ENCODE data around the gene HHAT.

Gene HHAT
- 8.0 to 16.6 (median 13.4) reads per million in 4 donors for total RNA-seq

- DNase-seq = peak; percentile 24 to 56 (median 36)
Observed at GRCh38 chr1:210328746-210329503, at the start of gene HHAT. HHAT (plus strand) TSS chr1:210328902; CDS start chr1:210348976, 20,074 bp downstream.

GRCh38 chr1:210280221-210280620, 48.5 kb upstream of the HHAT start:
- DNase-seq = no peak

DNA sequence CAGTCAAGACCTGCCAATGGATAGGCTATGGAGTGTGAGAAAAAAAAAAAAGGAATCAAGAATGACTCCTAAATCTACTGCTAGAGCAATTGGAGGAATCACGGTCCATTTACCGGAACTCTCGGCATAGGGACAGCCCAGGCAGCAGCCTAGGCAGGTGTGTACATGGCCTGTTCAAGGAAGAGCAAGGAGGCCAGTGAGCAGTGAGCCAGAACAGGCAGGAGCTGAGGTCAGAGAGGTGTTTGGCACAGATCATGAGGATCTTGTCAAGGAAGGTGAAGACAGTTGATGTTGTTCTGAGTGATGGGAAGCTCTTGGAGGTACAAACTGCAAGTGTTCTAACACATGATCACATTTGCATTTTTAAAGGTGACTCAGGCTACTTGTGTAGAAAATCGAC, 40.6 kb upstream of the HHAT start:
- no peak for DNase-seq

DNA sequence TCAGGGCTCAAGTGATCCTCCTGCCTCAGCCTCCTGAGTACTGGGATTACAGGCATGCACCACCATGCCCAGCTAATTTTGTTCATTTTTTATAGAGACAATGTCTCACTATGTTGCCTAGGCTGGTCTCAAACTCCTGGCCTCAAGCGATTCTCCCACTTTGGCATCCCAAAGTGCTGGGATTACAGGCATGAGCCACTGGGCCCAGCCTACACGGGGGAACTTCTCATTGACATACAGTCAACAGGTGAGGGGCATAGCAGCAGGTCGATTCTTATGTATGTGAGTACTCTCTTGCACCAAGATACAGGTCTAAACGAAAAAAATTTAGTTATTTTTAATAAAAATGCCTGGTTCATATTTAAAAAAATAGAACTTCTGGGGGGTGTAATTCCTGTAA, 39.5 kb upstream of the HHAT start:
- DNase-seq = no peak

- no peak for DNase-seq
Observed at GRCh38 chr1:210291081-210291764, 37.5 kb upstream of the HHAT start.

- no peak for DNase-seq
Observed at GRCh38 chr1:210291786-210292230, 36.9 kb upstream of the HHAT start.

DNA sequence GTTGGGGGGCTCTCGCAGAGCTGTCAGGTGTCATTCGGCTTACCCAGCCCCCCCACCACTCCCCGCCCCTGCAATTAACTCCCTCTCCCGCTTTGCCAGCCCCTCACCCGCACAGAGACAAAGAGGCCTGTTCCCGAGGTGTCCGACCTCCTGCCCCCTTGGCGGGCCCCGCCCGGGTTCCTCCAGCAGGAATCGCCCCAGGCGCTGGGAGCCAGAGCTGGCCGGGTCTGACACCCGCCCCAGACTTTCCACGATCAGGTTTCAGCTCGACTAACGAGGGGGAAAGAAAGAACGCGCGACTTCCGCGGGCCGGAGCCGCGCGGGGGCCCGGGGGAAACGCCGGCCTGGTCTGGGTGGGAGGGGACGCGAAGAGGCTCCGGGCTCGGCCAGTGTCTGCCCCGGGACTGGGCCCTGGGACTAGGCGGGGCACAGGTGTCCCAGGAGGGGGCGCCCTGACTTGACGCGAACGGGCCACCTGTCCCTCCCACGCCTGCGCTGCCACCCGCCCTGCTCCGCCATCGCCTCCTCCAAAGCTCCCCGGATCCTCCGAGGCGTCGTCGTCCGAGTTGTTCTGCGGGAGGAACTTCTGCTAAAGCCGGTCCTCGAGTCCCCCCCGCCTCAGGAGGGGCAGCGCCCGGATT, 36.4 kb upstream of the HHAT start:
- DNase-seq = peak in 2 of 5 donors; percentile 2 to 3

DNA sequence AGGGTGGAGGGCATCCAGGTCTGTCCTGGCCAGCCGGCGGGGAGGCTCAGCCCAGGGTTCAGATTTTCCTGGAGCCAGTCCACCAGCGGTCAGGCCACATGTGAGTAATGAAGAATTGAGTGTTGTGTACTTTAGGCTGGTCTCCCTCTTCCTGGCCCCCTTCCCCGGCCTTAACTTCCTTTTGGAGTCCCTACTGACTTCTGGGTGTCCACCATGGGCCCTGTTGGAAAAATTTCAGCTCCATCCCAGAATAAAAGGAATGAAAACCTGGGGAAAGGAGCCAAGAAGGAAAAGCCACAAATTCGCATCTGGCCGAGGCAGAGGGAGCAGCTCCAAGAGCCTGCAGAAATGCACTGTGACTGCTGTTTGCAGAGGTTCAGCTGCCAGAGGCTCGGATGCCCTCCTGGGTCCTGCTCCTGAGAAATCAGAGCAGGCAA, 35.5 kb upstream of the HHAT start:
- DNase-seq = no peak

DNA sequence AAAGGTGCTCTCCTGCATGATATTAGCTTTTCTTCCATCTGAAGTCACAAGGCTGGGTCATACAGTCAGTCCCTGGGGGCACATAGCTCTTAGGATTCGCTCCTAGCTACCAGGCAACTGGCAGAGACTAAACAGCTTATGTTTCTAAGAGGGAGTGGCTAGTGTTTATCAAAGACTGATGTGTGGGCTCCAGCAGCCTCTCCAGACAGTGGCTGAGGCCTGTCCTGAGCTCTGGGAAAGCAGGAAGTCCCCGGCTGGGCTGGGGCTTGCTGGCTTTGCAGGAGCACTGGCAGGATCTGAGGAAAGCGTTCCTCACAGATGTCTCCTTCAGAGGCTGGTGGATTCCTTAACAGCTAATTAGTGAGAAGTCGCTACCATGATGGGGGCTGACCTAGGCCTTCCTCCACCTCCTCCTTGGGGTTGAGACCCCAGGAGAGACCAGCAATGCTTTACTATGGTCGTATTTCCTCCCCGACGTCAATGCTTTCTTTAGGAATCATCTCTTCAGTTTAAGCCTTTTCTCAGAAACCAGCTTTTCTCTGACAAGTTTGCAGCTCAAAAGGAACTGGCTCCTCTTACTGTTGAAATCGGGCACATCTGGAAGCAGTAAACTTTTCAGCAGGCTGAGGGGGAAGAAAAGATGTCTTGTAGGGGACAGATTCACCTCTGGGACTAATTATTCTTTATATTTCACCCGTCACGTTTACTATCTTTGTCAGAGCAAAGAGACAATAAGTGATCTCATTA, 33.5 kb upstream of the HHAT start:
- DNase-seq = no peak

DNA sequence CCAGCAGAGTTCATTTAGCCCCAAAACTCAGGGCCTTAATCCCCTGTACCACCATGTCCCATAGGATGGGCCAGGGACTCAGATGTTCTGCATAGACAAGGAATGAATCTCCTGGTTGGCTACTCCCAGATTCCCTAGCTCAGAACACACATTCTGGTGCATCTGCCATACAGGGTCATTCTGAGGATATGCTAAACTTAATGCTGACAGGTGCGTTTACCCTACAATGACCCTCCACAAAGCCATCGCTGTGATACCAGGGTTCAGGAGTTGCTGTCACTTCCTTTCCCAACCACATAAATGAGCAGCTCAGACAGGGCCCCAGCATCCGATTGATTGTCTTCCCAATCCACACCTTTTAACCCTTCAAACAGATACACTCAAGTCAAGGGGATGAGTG, 32.0 kb upstream of the HHAT start:
- DNase-seq = no peak

- DNase-seq = no peak
Observed at GRCh38 chr1:210298296-210298695, 30.4 kb upstream of the HHAT start.

DNA sequence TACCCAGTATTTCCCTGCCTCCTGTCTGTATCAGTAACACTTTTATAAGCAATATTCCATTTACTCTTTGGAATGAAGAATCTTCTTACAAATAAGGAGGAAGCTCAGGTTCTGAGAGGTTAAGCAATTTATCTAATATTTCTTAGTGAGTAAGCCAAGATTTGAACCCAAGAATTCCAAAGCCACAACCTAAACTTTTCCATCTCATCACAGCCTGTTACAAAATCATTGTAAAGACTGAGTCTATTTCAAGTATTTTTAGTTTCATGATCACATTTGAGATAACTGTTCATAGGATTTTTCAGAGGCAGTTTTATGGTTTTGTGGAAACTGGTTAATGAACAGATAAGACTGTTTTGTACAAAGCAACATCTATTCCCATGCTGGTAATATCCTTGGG, 29.8 kb upstream of the HHAT start:
- no peak for DNase-seq

DNA sequence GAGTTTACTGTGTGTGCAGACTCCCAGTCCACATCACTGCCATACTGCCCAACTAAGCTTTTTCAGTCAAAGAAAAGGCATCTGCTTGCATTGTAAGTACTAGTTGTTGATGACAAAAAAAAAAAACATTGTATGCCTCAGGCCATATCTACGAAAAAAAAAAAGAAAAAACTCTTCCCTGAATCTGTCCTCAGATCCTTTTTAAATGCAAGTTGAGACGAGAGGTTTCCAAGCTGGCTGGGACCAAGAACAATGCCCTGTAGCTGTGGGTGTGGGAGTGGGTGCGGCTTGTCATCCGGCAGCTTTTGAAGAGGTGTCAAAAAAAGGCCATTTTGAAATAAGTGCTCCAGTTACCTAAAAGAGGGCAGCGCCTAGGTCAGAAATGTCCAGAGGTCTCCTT, 29.2 kb upstream of the HHAT start:
- DNase-seq = no peak

DNA sequence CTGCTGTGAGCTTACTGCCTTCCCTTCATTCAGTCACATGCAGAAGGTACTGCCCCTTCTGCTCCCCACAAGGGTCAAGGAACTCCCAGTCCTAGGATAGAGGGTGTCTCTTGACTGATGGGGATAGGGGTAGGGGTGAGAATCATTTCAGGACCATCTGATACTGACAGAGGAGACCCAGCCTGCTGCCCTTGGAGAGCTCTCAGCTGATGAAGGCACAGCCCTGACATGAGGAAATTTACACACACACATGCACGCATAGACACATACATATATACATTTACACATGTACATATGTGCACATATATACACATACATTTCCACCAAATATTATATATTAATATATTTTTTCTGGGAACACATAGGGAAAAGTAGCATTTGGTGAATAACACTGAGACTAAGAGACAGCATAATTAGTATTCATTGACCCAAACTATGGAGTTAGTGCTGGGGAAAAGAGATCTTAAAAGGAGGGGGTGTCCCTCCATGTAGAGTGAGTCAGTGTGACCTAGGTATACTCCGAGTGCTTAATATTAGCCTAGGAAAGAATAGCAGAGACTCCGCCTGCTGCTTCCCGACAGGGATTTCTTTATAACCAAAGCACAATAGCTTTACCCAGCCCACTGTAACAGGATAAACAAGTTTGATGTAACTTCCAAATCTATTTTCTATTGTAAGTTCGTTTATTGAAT, 27.6 kb upstream of the HHAT start:
- no peak for DNase-seq

DNA sequence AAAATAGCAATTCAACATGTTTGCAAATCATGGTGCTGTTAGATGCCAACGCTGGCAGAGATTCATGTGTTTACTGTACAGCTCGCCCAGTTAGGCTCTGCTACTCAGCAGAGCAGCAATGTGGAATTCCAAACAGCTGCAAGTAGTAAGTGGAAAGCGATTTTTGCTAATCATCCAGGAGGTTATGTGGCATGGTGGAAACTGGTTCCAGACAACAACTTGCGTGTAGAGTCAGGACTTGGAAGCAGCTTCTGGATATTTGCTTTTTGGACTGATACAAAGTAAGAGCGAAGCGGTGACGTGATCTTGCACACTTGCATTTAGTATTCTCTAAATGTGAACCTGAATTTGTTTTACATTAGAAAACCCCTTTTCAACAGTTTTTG, 27.1 kb upstream of the HHAT start:
- DNase-seq = no peak

- no peak for DNase-seq
Observed at GRCh38 chr1:210302501-210302900, 26.2 kb upstream of the HHAT start.

DNA sequence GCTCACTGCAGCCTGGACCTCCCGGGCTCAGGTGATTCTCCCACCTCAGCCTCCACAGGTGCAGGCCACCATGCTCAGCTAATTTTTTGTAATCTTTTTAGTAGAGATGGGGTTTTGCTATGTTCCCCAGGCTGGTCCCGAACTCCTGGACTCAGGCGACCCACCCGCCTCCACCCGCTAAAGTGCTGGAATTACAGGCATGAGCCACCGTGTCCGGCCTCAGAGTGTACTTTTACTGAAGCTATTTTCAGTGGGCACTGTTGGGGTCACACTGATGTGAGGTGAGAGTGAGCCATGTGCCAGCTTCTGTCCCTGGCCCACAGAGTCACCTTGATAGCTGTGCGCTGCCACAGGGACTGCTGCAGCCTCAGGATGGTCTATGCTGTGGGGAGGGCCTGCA, 25.3 kb upstream of the HHAT start:
- DNase-seq = no peak

- no peak for DNase-seq
Observed at GRCh38 chr1:210310562-210311153, 18.0 kb upstream of the HHAT start.

- DNase-seq = no peak
Observed at GRCh38 chr1:210311726-210312493, 16.8 kb upstream of the HHAT start.

DNA sequence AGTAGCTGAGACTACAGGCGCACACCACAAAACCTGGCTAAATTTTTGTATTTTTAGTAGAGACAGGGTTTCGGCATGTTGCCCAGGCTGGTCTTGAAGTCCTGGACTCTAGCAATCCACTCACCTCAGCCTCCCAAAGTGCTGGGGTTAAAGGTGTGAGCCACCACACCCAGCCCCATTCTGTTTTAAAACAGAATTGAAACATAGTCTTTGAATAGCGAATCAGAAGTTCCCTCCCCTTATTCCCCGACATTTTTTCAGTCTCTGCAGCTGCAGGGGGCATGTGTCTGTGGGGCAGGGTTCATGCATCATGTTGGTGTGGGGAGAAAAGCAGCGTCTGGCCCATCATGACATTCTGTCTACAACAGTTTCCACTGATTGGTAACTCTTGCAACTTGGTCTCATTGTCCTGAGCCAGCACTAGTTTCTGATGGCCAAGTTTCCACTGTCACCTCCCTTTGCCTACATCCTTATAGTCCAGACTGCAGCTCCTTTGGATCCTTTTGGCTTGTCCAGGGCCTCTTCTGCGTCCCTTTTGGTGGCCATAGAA, 15.6 kb upstream of the HHAT start:
- no peak for DNase-seq

DNA sequence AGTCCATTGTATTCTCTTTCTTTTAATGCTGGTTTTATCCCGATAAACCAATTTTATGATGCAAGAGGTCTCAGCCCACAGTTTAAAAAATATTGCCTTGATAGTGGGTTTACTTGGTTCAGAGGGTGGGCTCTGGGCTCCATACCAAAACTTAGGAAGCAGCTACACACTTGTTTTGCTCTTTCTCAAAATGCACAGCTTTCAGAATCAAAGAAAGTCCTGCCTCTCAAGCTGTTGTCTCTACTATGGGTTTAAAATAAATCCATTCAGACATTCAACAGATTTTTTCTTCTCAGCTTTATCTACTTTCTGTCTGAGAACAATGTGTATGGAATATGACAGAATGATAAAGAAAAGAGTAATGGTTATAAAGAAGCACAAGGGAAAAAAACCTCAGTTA, 14.8 kb upstream of the HHAT start:
- DNase-seq = no peak

All from T-helper 1 cell (primary cell).